OCI-LY7 (cell line): ENCODE data around the gene GGA2.

Experiments
- EZH2phosphoT487 ChIP-seq: fragments of 200-600 bp; sonication (generic); IDR thresholded peaks from 2 replicates; pipeline ENCODE4 v1.6.1; 2018; ENCODE audit warnings: low read depth, borderline replicate concordance, mild to moderate bottlenecking, mixed run types, antibody characterized with exemption, low read length, moderate library complexity, mixed read lengths
- TF ChIP-seq, protein P1 (sequence below): fragments of 200-600 bp; sonication (generic); conservative IDR thresholded peaks from 2 replicates; pipeline ENCODE4 v1.5.1; 2014; ENCODE audit warnings: mild to moderate bottlenecking, antibody characterized with exemption, low read length, moderate library complexity, mixed read lengths

GRCh38 chr16:23510164-23510914 lies at the start of gene GGA2:
- no peak for TF ChIP-seq EZH2phosphoT487
- TF ChIP-seq, protein P1, sequence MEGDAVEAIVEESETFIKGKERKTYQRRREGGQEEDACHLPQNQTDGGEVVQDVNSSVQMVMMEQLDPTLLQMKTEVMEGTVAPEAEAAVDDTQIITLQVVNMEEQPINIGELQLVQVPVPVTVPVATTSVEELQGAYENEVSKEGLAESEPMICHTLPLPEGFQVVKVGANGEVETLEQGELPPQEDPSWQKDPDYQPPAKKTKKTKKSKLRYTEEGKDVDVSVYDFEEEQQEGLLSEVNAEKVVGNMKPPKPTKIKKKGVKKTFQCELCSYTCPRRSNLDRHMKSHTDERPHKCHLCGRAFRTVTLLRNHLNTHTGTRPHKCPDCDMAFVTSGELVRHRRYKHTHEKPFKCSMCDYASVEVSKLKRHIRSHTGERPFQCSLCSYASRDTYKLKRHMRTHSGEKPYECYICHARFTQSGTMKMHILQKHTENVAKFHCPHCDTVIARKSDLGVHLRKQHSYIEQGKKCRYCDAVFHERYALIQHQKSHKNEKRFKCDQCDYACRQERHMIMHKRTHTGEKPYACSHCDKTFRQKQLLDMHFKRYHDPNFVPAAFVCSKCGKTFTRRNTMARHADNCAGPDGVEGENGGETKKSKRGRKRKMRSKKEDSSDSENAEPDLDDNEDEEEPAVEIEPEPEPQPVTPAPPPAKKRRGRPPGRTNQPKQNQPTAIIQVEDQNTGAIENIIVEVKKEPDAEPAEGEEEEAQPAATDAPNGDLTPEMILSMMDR, result no peak
